GM12891 (cell line): ENCODE measurements around the gene ADGRB3.

Experiments used
- POLR2A ChIP-seq: IDR thresholded peaks from 2 replicates; pipeline ENCODE4 v1.6.1; 2011; ENCODE audit warnings: low read depth, low read length, control low read depth
- POLR2AphosphoS5 ChIP-seq: IDR thresholded peaks from 2 replicates; pipeline ENCODE4 v1.6.1; 2011; ENCODE audit warnings: low read depth, low read length, control low read depth

DNA sequence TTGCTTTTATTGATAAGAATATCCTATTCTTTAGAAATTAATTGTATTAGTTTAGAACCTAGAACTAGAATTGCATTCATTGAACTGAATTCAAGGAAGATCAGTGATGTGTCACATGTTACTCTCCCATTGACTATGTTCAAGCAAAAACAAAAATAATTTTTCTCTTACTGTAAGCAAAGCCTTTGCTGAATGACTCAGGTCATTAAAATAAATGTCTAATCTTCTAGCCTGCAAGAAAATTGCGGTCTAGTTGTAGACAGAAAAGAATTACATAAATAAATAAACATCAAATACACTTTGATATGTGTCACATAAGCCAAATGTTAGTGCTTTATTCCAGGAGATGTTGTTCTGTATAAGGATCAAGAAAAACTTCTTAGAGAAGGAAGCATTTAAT is 387.9 kb downstream of the ADGRB3 start:
- TF ChIP-seq POLR2A (no peak), POLR2AphosphoS5 (no peak)
